Measurements from ENCODE around the gene OSBPL3.

The OSBPL3 gene

DNA sequence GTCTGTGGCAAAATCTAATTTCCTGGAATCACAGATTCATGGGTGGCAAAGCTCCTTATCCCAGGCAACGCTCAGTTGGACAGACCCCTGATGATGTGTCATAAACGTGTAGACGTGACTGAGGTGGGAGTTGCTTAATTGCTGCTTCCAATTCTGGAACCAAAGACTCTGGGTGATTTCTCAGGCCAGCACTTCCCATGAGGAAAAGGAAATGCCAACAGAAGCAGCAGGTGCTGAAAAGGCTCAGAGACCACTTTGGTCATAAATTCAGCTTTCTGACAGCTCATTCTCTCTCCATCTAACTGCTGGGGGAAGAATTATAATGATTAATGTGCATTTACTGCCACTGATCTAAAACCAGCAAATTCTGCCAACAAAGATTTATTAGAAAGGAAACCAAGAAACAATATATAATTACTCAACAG is 88.7 kb downstream of the OSBPL3 start:
- DNase-seq: no peak

- no peak for DNase-seq
Measured at GRCh38 chr7:24889611-24890010, 90.4 kb downstream of the OSBPL3 start.

DNA sequence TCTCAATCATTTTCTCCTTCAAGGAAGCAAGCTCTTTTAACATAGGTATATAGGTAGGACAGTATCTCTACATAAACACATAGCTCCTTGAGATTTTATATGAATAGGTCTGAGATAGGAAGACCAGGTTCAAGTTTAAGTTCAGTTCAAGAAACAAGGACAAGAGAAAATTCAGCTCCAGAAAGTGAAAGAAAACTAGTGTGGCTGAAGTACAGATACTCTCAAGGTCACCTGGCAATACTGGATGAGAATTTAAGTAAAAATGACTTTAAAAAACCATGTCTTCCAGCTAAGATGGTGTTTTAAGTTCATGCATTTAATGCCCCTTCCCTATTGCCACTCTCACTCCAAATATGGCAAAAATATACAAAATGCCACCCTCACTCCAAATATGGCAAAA is 91.3 kb downstream of the OSBPL3 start:
- DNase-seq: no peak

DNA sequence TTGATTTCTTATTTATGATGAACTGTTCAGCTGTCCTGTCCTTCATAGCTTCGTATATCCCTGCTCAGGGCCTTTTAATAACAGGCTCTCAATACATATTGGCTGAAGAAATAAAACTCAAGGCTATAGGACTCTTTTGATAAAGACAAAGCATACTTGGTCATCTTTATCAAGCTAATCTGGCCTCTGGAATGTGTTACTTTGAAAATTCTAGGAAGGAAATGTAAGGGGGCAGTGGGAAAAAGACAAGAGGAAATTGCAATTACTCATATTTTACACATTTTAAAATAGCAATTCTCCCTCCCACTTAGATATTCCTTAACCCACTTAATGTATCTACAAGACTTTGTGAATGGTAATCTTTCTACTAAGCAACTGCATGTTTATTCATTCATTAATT is 94.3 kb downstream of the OSBPL3 start:
- no peak for DNase-seq

DNA sequence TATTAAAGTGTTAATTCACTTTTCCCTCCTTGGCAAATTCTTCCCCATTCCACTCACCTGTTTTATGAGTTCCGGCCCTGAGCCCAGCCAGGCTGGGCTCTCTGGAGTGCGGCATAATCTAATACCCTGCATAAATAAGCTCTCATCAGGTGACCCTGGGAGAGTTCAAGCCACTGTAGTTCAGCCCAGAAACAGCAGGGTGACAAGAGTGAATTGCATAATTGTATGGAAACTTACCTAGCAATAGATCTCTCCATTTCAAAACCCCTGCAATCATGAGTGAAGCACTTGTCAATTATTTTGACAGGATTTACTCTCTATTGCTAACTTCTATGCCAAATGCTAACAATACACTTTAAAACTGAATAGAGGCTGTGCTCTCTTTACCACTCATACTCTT is 94.7 kb downstream of the OSBPL3 start:
- DNase-seq: no peak

- no peak for DNase-seq
Measured at GRCh38 chr7:24884401-24884800, 95.6 kb downstream of the OSBPL3 start.

GRCh38 chr7:24883622-24884013 is 96.4 kb downstream of the OSBPL3 start:
- no peak for DNase-seq

DNA sequence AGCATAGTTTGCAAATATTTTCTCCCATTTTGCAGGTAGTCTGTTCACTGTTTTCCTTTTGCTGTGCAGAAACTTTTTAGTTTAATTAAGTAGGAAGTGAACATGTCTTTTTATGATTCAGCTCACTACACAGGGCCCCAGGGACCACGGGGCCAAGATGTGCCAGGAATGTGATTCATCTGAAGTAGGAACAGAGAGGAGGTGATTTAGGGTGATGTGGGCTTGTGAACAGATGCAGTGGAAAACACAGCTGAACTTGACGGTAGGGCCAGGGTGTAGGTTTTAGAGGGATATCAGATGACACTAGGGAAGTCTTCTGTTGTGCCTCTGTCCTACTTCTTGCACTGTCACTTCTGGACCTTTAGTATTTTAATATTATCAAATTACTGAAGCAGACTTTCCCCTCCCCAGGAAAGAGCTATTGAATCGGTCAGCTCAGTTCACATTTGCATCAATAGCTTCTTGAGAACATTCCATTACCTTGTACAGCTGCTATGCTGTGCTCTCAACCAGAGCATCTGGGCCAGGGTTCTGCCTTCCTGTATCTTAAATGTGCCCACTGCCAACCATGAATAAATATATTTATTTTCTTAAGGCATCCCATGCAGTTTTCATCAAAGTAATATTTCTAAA is 96.9 kb downstream of the OSBPL3 start:
- DNase-seq: no peak

DNA sequence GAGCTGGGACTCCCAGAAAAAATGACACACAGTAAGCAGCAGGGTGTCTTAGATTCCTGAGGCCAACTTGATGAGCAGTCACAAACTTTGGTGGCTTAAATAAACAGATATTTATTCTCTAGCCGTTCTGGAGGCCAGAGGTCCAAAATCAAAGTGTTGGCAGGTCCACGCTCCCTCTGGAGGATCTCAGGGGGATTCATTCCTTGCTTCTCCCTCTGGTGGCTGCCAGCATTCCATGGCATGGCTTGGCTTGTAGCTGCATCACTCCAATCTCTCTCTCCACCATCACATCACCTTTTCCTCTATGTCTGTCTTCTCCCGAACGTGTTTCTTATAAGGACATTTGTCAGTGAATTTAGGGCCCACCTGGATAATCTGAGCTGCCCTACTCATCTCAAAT is 98.4 kb downstream of the OSBPL3 start:
- no peak for DNase-seq

GRCh38 chr7:24880886-24881285 is 99.1 kb downstream of the OSBPL3 start:
- DNase-seq: no peak

GRCh38 chr7:24879291-24879690 is 100.7 kb downstream of the OSBPL3 start:
- DNase-seq: no peak

DNA sequence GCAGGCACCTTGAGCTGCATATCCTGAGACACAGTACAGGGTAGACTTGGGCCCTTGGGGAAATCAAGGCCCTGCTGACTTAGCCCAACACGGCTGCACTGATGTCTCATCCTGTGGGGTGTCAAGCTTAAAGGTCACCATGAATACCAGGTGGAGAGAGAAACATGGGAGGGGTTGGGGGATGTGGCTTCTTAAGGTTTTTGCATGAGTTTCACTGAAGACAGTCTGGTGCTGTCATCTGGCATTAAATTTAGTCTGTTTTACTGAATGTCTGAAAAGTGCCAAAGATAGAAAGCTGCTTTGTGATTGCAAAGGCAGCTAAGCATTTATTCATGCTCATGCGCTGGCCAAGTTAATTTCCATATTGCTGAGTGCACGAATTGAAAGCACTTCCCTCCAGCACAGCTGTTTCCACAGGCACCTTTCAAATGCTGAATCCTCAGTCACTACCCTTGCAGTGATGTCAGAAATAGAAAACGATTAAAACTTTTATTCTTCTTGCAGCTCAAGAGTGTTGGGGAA is 102.1 kb downstream of the OSBPL3 start:
- DNase-seq: peak; percentile 32

DNA sequence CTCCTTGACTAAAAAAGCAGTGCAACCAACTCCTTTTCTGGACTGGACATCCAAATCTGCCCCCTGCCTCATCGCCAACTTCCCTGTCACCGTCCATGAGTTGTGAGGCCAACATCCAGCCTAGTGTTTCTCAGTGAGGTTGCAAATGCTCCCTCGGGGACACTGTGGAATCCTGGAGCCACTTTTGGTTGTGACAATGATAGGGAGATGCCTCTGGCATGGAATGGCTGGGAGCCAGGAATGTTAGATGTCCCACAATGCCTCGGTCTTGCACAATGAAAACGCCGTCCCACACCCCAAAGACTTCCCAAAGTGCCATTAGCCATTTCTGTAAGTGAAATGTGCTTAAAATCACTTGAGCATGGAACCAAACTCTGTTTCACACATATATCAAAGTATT is 105.2 kb downstream of the OSBPL3 start:
- no peak for DNase-seq

DNA sequence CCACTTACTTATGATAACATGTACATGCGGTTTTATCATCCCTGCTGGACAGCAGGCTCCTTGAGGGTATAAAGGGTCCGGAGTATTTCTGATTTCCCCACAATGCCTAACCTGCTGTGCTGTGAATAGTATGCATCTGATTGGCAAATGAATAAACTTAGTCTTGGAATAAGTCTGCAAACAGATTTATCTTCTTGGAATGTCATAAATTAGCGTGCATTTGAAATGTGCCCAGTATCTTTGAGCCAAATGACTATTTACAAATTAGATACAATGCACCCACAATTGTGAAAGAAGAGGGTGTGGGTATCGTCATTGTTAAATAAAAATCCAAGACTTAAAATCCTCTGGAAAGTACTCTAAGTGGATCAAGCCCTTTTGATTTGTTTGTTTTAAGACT is 106.0 kb downstream of the OSBPL3 start:
- no peak for DNase-seq

DNA sequence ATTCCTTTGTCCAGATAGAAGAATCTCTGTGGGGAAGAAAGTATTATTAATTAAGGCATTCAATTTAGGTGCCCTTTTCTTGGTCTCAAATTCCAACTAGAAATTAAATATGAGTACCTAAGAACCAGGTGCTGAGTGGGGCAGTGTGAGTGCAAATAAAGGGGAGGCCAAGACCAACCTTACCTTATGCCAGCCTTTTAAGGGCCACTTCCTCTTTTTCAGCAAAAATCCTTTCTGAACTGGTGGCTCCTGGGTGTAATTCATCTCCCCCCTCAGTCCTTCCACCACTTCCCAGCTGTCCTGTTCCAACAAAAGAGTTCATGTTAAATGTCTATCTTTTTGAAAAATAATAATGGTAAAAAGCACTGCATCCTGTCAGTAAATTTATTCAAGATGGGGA is 108.2 kb downstream of the OSBPL3 start:
- no peak for DNase-seq

DNA sequence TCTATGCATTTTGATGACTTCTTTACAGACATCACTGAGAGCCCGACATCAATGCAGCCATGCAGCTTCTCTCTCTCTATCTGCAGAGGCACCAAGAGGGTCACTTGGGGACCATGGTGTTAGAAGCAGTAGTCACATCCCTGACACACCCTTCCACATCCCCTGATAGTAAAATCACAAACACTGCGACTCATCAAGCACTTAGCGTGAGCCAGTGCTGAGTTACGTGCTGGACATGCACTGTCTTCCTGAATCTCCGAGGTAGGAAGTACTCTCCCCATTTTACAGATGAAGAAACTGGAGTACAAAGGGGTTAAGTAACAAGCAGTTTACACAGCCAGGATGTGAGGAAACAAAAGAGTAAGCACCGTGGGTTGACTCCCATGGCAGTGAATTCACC is 109.2 kb downstream of the OSBPL3 start:
- DNase-seq: no peak

GRCh38 chr7:24869572-24869971 is 110.4 kb downstream of the OSBPL3 start:
- no peak for DNase-seq

- DNase-seq: no peak
Measured at GRCh38 chr7:24868741-24869140, 111.2 kb downstream of the OSBPL3 start.

GRCh38 chr7:24866004-24866615 is 113.9 kb downstream of the OSBPL3 start:
- no peak for DNase-seq

DNA sequence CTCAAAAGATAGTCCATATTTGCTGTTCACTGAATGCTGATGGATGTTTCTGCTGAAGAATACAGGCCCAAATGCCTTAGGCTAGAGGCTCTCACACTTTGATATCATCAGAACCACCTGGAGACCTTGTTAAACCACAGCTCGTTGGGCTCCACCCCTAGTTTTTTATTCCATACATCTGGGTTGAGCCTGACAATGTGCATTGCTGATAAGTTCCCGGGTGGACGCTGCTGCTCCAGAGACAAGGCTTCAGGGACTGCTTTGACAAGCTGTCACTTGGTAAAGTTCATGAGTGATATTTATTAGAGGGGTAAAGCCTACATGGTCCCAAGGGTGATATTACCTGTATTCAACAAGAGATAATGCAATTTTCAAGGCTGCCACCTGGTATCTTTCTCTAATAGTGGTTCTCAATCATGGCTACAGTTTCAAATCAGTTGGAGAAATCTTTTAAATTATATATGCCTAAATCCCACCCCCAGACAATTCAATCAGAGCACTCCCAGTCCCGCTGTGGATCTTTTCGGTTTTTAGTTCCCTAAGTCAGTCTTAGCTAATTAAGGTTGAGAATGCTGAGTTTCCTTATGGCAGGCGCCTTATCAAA is 115.7 kb downstream of the OSBPL3 start:
- DNase-seq: no peak

DNA sequence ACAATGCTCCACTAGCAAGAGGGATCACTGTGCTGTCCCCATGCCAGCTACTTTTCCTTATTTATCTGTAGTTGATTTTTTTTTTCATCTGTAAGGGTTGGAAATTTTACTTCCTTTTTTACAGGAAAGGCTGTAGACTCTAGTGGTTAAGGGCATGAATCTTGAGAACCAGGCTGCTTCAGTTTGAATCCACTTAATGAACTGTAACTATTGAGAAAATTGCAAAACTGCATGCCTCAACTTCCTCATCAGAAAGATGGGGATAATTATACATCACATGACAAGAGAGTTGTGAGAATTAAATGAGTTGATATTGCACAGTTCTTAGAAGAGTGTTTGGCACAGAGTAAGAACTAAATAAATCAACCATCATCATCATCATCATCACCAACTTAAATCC is 116.4 kb downstream of the OSBPL3 start:
- no peak for DNase-seq

- DNase-seq: no peak
Measured at GRCh38 chr7:24862461-24862860, 117.5 kb downstream of the OSBPL3 start.

DNA sequence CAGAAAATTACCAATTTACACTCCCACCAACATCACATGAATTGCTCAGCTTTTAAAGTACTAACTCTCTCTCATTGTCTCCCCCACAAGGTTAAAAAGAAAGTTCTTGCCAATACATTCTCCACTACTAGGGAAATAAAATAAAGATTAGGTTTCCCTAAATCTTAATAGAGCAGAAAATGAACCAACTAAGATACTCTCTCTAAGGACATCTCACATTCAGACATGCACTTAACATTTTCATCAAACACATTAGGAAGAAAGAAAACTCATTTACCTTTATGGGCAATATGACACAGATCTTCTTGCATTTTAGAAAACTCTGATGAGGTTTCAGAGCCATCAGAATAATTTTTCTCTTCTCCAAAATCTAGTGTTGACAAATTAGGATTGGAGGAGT is 118.6 kb downstream of the OSBPL3 start:
- no peak for DNase-seq

- no peak for DNase-seq
Measured at GRCh38 chr7:24860611-24861010, 119.4 kb downstream of the OSBPL3 start.
